GM21381 (cell line): ENCODE results near the gene ADAMTS10.
"Not testable (repeated sequence)": the region's sequence is repeated elsewhere in the genome, so short reads cannot be mapped to it uniquely, and the experiment has no call there.

Experiments used
- ATAC-seq: cut with Tn5 transposase; IDR thresholded peaks from one replicate; pipeline ENCODE4 v1.9.1; 2021; ENCODE audit warnings: mild to moderate bottlenecking, moderate library complexity; ENCODE audit not compliant: unreplicated experiment

ADAMTS10 gene

GRCh38 chr19:8596168-8596567 lies 14.3 kb downstream of the ADAMTS10 start:
- no peak for ATAC-seq

- ATAC-seq = no peak
Observed at GRCh38 chr19:8595651-8596050, 14.9 kb downstream of the ADAMTS10 start.

- no peak for ATAC-seq
Observed at GRCh38 chr19:8593931-8594330, 16.6 kb downstream of the ADAMTS10 start.

GRCh38 chr19:8592231-8593009 lies 18.1 kb downstream of the ADAMTS10 start:
- no peak for ATAC-seq

GRCh38 chr19:8589177-8589714 lies 21.3 kb downstream of the ADAMTS10 start:
- ATAC-seq = no peak

GRCh38 chr19:8585894-8586750 lies 24.4 kb downstream of the ADAMTS10 start:
- ATAC-seq = no peak

- no peak for ATAC-seq
Observed at GRCh38 chr19:8584965-8585893, 25.3 kb downstream of the ADAMTS10 start.

GRCh38 chr19:8580710-8581281 lies 29.7 kb downstream of the ADAMTS10 start:
- peak; percentile 43 for ATAC-seq

- no peak for ATAC-seq
Observed at GRCh38 chr19:8578642-8579265, 31.8 kb downstream of the ADAMTS10 start.

GRCh38 chr19:8577741-8578140 lies 32.8 kb downstream of the ADAMTS10 start:
- ATAC-seq = no peak

- no peak for ATAC-seq
Observed at GRCh38 chr19:8577247-8577646, 33.3 kb downstream of the ADAMTS10 start, which contains the start of gene MYO1F. Gene MYO1F, minus strand, starts transcription at chr19:8577442. Its CDS starts 133 bp downstream, at chr19:8577309.

GRCh38 chr19:8576273-8576993 lies 34.1 kb downstream of the ADAMTS10 start:
- ATAC-seq = no peak

- ATAC-seq = no peak
Observed at GRCh38 chr19:8575467-8575997, 35.0 kb downstream of the ADAMTS10 start.

GRCh38 chr19:8574619-8574922 lies 35.9 kb downstream of the ADAMTS10 start:
- not testable (repeated sequence) for ATAC-seq

- no peak for ATAC-seq
Observed at GRCh38 chr19:8573316-8573715, 37.2 kb downstream of the ADAMTS10 start.

- ATAC-seq = no peak
Observed at GRCh38 chr19:8571006-8571411, 39.5 kb downstream of the ADAMTS10 start.

- peak; percentile 81 for ATAC-seq
Observed at GRCh38 chr19:8569066-8569771, 41.3 kb downstream of the ADAMTS10 start.

- ATAC-seq = no peak
Observed at GRCh38 chr19:8567522-8568172, 42.9 kb downstream of the ADAMTS10 start.
